ENCODE results near the gene IGSF9B. TPM values are rescaled to one million over a fixed set of nuclear protein-coding genes. Genes with fewer than 3 reads are reported as not detected.

IGSF9B gene
- total RNA-seq, 1 donor from 2014 or later = 2.0 TPM

DNA sequence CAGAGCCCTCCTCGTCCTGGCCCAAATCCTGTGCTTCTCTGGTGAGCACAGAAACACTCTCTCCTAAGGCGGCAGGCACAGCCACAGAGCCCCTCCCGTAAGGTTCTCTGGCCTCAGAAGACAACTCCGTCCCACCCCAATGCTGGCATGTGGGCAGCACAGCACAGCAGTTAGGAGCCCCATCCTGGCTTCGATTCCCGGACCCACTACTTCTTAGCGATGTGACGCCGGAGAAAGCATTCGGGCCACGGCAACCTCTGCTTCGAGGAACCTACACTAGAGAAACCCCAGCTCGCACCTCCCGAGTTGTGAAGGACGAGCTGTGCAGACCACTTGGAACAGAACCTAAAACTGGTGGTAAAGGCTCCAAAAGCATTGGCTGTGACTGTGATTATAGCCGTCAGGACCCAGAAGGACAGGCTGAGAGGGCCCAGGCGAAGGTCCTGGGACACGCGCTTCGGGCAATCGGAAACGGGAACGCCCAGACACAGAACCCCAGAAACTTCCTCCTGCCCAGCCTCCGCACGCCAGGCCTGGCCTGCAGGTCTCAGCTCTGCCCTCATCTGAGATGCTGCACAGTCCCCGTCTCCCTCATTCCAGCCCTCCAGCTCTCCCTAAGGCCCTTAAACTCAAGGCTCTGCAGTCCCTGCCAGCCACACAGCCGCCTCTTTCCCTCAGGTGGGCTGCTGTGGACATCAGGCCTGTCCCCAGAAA lies 26.6 kb downstream of the IGSF9B start:
- TF ChIP-seq, protein P1, sequence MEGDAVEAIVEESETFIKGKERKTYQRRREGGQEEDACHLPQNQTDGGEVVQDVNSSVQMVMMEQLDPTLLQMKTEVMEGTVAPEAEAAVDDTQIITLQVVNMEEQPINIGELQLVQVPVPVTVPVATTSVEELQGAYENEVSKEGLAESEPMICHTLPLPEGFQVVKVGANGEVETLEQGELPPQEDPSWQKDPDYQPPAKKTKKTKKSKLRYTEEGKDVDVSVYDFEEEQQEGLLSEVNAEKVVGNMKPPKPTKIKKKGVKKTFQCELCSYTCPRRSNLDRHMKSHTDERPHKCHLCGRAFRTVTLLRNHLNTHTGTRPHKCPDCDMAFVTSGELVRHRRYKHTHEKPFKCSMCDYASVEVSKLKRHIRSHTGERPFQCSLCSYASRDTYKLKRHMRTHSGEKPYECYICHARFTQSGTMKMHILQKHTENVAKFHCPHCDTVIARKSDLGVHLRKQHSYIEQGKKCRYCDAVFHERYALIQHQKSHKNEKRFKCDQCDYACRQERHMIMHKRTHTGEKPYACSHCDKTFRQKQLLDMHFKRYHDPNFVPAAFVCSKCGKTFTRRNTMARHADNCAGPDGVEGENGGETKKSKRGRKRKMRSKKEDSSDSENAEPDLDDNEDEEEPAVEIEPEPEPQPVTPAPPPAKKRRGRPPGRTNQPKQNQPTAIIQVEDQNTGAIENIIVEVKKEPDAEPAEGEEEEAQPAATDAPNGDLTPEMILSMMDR (IDR thresholded peaks at IDR 0.05) = no peak
- Mint-ChIP-seq H3K27ac (no peak overlapping the region), H3K27me3 (peaks cover 10% of the 10 kb centered on the region), H3K9me3 (no peaks in the 10 kb centered on the region), H3K4me3 (no peak overlapping the region), H3K36me3 (ENCODE audit: low read depth) (no peaks in the 10 kb centered on the region), H3K4me1 (peaks cover 2% of the 10 kb centered on the region)
- POLR2A ChIA-PET = no interaction called here
- ATAC-seq (ENCODE audit: low read depth) = no peak
- CTCF ChIA-PET = no interaction called here
- intact Hi-C loops (cut with micrococcal nuclease) = no loop called here
- no peak for DNase-seq

GRCh38 chr11:133929401-133930052 lies 27.2 kb downstream of the IGSF9B start:
- ChIA-PET CTCF (no interaction called here), POLR2A (no interaction called here)
- DNase-seq (no peak), ATAC-seq (ENCODE audit: low read depth) (no peak)
- no peaks in the 10 kb centered on the region for H3K9me3 Mint-ChIP-seq
- intact Hi-C loops (cut with micrococcal nuclease) = no loop called here
- no peaks in the 10 kb centered on the region for H3K36me3 Mint-ChIP-seq (ENCODE audit: low read depth)
- H3K27me3 Mint-ChIP-seq = peaks cover 10% of the 10 kb centered on the region
- no peak overlapping the region for H3K27ac Mint-ChIP-seq
- H3K4me1 Mint-ChIP-seq = peaks cover 2% of the 10 kb centered on the region
- TF ChIP-seq, protein P1 (IDR thresholded peaks at IDR 0.05) = no peak
- H3K4me3 Mint-ChIP-seq = no peak overlapping the region

DNA sequence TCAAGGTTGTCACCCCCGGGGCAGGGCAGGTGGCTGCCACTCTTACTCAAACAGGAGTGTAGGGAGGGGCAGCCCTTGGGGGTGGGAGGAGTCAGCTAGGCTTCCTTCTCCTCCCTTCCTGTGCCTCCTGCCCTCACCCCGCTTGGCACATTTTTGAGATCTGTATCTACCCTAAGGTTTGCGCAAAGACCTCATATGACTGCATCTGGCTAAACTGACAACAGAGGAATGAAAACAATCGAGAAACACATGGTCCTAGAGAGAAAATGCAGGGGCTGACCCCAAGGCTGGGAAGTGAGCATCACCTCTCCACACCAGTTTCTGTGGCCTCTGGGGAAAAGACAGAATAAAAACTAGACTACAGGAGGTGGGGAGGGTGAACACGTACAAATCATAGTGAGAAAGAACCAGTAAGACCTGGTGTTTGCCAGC lies 28.1 kb downstream of the IGSF9B start:
- ChIA-PET CTCF (no interaction called here), POLR2A (no interaction called here)
- H3K36me3 Mint-ChIP-seq (ENCODE audit: low read depth) = no peaks in the 10 kb centered on the region
- no peaks in the 10 kb centered on the region for H3K9me3 Mint-ChIP-seq
- TF ChIP-seq, protein P1 (IDR thresholded peaks at IDR 0.05) = no peak
- peaks cover 2% of the 10 kb centered on the region for H3K4me1 Mint-ChIP-seq
- H3K27me3 Mint-ChIP-seq = peaks cover 10% of the 10 kb centered on the region
- intact Hi-C loops (cut with micrococcal nuclease) = no loop called here
- no peak for DNase-seq
- no peak overlapping the region for H3K27ac Mint-ChIP-seq
- no peak for ATAC-seq (ENCODE audit: low read depth)
- no peak overlapping the region for H3K4me3 Mint-ChIP-seq

- ChIA-PET POLR2A (no interaction called here), CTCF (interaction anchor here (1.3 to 2.3 kb wide), 2 partner anchors 211 to 213 kb away, joined by 4 to 9 read pairs; no protein-coding TSS in a partner anchor)
- H3K27ac Mint-ChIP-seq = no peak overlapping the region
- H3K36me3 Mint-ChIP-seq (ENCODE audit: low read depth) = no peaks in the 10 kb centered on the region
- TF ChIP-seq, protein P1 (IDR thresholded peaks at IDR 0.05) = no peak
- intact Hi-C loops (cut with micrococcal nuclease) = loop anchor here (1.0 kb wide), 1 partner anchor 211 kb away; no protein-coding TSS in a partner anchor
- DNase-seq = no peak
- ATAC-seq (ENCODE audit: low read depth) = peak; percentile 73
- no peaks in the 10 kb centered on the region for H3K9me3 Mint-ChIP-seq
- peaks cover 10% of the 10 kb centered on the region for H3K27me3 Mint-ChIP-seq
- H3K4me3 Mint-ChIP-seq = no peak overlapping the region
- H3K4me1 Mint-ChIP-seq = peaks cover 2% of the 10 kb centered on the region
Measured at GRCh38 chr11:133927690-133928627, 28.8 kb downstream of the IGSF9B start.
